Fibroblast of skin of back (primary cell): ENCODE data around the gene ACOT7.

Experiments
- DNase-seq: peaks from one replicate; pipeline ENCODE4 v3.0.0-alpha.2; 2013

Gene ACOT7

DNA sequence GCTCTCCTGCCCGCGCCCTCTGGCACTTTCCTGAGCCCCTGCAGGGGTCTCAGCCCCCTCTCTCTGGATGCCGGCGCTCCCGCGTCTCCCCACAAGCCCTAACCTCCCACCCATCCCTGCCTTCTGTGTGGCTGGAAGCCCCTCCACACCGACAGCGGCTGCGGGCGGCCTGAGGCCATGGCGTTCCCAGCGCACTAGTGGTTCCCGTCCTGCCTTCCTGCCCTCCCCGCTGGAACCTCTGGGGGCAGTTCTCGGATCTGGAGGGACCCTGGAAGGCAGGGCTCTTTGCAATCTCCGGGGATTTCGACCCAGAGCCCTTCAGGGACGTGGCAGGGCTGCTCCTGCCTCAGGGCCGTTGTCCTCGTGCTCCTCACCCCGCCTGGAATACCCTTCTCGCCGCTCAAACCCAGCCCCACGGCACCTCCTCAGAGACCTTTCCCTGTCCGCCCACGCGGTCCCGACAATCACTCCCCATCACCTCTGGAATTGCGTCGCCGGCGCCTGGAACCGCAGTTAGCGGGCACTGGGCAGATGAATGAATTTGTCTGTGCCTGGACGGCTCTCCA, 30.5 kb upstream of the ACOT7 start:
- no peak for DNase-seq

DNA sequence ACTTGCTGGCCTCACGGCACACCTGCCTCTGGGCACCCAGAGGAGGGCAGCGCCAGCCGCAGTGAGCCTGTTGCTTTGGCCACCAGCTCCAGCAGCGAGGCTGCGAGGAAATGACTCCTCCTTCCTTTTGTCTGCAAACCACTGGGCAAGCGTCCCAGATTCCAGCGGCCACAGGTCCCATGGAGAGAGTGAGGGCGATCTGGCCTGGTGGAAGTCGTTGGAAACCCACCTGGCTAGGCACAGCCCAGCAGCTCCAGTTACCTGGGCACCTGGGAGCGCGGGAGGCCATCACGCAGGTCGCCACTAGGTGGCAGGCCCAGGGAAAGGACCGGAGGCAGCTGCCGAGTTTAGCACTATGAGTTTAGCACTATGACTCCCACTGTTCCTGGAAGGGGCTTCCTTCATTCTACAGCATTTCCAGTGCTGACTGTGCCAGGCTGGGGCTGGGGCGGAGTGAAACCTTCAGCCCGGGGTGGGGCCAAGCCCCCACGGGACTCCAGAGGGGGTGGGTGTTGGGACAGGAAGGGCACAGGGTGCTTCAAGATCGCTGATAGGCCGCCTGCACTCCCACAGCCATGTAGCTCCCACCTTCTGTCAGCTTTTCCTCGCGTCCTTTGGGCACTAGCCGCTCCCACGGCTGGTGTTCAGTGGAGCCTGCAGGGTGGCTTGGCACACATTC, 29.9 kb upstream of the ACOT7 start:
- peak; percentile 41 for DNase-seq

DNA sequence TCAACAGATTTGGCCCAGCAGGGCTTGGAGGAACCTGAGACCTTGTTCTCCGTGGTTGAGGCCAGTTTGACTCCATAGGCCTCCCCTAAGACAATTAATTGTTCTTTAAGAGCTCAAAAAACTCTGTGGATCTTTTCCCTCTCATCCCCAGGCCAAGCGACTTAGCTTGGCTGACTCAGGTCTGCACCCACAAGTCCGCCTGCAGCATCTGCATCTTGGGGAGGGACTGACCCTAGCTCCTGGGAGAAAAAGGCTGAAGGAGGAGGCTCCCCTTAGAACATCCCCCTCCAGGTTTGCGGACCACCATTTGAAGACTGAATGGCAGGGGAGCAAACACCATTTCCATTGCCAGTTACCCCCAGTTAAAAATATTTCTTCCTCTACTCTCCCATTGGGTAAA, 27.7 kb upstream of the ACOT7 start:
- no peak for DNase-seq

DNA sequence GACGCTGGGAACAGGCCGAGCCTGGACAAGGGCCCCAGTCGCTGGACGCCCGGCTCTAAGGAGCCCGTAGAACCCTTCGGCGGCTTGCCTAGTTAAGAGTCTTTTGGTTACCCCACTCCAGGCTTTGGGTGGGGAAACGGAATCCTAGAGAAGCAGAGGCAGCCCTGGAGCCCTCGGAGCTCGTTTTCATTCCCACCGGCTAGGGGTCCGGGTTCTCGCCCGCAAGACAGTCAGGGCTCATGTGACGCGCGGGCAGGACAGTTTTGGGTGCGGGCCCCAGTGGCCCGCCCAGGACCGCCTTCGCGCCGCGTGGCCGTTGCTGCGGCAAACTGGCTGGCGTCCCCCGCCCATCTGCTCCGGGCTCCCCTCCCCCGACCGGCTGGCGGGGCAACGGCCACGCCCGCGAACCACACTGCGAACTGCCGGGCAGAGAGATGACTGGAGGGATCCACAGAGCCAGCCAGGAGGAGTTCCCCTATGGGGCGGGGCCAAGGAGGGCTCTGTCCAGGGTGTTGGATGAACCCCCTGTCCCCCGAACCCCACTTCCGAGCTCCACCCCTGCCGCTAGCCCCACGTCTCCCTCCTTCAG, 27.0 kb upstream of the ACOT7 start:
- no peak for DNase-seq

DNA sequence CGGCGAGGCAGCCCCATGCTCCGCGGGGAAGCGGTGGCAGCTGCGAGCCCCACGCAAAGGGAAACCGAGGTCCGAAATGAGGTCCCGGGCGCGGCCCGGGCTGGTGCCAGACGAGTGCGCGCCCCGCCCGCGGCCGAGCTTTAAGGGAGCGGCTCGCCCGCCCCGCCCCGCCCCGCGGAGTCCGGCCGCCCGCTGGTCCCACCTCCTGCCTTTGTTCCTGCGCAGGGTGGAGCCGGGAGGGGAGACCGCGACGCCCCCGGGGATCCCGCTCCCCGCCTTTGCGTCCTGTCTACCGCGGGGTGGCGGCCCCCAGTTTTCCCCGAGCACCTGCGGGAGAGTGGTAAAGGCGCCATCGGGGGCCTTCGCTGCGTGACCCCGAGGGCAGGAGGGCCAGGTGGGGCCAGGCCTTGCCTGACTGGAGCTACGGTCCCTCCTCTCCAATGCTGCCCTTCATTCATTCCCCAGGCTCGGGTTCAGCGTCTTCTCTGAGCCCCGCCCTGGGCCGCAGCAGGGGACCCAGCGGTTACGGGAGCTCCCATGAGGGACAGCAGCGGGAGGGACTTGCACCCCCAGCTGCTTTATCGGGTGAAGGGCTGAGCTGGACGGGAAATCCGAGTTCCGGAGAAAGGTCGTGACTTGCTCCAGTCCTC, 26.4 kb upstream of the ACOT7 start, which contains the start of gene HES2:
HES2 (minus strand) TSS at position 116 of the 650 bp plus-strand sequence; CDS start at position 17, 99 bp downstream.
- no peak for DNase-seq

DNA sequence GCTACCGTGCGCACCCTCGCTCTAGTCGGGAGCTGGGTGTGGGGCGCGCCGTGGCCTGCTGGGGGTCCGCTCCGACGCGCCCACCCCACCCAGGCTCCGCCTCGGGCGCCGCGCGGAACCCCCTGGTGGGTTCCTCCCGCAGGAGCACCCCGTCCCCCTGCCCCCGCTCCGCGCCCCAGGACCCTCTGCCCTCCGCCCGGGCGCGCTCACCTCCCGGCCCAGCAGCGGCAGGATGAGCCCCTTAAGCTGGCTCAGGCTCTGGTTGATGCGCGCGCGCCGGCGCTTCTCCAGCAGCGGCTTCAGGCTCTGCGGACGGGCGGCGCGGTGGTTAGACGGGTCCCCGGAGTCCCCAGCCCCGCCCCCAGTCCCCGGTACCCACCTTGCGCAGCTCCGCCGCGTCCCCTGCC, 25.8 kb upstream of the ACOT7 start:
- DNase-seq, result no peak

DNA sequence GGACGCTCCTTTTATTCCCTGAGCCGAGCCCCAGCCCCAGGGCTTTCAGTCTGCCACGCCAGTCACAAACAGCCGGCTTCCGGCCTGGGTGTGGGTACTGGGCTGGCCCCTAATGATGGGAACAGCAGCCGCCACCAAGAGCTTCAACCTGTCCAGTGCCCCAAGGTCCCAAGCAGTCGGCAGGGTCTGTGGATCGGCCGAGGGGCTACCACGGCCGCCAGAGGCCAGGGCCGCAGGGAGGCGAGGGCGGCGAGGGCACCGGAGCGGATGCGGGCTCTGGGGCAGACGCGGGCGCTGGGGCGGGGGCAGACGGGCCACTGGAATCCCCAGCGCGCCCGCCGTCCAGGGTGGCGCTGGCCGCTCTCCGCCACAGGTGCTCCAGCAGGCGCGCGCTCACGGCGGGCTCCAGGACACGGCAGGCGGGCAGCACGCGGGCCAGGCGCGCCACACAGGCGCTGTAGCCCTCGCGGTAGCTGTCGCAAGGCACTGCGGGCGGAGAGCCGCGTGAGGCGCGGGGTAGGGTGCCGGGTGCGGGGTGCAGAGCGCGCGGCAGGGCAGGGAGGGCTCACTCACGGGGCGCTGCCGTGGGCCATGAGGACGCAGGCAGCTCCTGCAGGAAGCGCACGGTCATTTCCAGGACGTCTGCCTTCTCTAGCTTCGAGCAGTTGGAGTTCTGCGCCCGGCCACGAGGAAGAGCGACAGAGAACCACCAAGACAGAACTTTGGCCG, 25.3 kb upstream of the ACOT7 start:
- DNase-seq, result no peak

DNA sequence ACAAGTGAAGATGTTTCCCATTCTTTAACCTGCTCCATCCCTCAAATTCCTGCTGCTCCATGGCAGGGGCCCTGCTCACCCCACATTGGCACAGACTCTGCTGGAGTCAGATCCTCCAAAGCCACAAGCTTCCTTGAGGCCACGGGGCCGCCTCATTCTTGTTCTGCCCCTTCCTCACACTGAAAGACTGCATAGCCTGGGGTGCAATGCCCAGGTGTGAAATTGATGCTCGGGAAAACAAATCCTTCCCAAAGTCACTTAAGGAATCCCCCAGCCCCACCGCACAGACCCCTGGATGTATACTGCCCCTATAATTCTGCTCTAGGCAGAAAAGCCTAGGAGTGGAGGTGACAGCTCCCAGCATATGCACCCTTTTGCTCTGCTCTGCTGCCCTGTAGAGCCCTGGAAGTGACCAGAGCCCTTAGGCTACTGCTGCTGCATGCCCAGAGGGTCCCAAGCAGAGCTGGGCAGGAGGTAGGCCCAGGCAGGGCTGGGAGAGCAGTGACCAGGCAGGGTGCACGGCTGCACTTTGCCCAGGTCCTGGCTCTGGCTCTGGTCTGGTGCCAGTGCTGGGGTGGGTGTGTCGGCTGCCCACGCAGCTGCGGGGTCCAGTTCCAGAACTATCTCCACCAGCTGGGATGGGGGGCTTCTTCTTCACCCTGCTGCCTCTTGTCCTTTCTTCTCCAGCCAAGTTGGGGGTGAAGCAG, 24.5 kb upstream of the ACOT7 start:
- DNase-seq, result no peak

DNA sequence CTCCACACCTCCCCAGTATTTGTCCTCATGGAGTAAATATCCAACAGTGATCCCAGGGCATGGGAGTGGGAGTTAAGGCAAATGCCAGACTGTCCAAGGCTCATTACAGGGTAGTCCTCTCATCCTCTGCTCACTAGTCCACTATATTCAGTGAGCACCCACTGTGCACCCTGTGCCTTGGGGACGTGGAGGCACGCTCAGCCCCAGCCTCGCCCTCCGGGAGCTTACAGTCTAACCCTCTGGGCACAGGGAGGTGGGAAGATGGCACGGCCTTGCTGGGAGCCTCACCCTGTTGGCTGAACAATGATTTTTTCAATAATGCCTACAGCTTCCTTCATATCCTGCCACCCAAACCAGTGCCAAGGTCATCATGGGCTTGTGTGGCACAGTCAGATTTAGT, 23.3 kb upstream of the ACOT7 start:
- DNase-seq, result no peak

DNA sequence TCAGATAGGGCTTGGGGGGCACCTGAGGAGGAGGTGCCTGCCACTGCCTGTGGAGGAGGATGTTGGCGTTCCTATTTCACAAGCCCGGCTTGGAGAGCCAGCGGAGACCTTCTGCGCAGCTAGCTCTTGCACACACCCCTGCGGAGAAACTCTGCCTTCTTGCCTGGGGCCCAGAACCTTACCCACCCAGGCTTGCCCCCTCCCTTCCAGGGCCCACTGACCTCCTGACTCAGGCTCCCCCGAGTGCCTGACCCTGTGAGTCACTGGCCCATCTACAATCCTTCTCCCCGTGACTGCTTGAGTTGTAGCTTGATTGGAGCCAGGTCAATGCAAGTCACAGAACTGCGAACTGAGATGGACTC, 22.7 kb upstream of the ACOT7 start:
- DNase-seq, result no peak

DNA sequence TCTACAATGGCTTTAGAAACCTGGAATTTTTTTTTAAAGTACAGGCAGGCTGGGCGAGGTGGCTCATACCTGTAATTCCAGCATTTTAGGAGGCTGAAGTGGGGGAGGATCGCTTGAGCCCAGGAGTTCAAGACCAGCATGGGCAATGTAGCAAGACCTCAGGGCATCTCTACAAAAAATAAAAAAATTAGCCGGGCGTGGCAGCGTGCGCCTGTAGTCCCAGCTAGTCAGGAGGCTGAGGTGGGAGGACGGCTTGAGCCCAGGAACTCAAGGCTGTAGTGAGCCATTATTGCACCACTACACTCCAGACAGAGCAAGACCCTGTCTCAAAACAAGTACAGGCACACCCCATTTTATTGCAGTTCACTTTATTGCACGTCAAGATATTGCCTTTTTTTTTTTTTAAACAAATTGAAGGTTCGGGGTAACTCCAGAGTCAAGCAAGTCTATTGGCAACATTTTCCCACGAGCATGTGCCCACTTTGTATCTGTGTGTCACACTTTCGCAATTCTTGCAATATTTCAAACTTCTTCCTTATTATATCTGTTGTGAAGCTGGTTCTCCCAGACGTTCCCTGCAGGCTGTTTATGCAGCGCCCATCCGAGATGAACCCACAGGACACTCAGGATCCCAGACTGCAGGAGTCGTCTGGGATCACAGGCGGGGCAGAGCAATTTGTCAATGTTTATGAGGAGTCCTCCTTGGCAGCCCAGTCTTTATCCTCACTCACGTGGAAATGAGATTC, 21.5 kb upstream of the ACOT7 start:
- DNase-seq, result no peak

DNA sequence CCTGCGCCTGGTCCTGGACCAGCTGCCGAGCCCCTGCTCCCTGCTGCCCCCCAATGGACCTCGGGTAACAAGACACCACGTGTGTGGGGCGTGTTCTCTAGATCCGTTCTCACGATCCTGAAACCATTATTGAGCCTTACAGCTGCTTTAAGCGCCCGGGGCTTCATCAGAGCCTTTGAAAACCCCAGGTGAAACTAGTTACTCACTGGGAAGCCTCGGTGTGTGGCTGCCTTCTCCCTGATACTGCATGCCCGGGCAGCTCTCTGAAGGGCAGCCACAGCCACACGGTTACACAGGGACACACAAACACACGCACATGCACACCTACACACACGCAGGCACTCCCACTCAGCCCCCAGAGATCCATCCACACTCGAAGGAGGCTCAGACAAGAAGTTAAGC, 20.9 kb upstream of the ACOT7 start:
- DNase-seq, result peak; percentile 49

DNA sequence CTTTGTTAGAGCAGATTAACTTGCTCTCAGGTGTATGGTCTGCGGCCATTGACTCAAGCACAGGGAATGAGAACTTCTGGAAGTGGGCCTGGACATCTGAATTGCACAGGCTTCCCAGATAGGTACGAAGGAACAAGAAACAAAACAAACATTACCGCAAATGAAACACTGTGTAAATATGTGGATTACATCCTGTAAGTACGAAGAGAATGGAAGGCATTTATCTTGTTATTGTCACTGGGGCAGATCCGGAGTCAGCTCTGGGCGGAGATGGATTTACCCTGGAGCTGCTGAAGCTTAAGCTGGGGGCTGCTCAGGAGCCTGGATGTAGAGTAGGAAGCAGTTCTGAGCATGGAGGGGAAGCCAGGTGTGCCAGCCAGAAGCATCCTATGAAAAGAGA, 19.3 kb upstream of the ACOT7 start:
- DNase-seq, result no peak

DNA sequence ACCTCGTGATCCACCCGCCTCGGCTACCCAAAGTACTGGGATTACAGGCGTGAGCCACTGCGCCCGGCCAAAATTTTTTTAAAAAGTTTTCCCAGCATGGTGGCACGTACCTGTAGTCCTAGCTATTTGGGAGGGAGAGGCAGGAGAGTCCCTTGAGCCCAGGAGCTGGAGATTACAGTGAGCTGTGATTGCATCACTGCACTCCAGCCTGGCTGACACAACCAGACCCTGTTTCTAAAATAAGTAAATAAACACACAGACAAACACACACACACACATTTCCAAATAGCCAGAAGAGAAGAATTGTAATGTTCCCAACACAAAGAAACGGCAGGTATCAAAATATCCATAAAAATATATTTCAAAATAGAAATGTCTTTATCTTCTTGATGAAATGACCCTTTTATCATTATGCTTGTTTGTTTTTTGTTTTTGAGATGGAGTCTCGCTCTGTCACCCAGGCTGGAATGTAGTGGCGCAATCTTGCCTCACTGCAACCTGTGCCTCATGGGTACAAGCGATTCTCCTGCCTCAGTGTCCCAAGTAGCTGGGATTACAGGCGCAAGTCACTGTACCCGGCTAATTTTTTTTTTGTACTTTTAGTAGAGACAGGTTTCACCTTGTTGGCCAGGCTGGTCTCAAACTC, 16.8 kb upstream of the ACOT7 start:
- DNase-seq, result no peak

DNA sequence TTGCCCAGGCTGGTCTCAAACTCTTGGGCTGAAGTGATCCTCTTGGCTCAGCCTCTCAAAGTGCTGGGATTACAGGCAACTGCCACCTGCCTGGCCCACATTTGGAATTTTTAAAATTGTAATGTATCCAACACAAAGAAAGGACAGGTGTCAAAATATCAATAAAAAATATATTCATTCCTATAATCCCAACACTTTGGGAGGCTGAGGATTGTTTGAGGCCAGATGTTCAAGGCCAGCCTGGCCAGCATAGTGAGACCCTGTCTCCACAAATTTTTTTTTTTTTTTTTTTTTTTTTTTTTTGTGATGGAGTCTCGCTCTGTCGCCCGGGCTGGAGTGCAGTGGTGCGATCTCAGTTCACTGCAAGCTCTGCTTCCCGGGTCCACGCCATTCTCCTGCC, 16.2 kb upstream of the ACOT7 start:
- DNase-seq, result no peak

DNA sequence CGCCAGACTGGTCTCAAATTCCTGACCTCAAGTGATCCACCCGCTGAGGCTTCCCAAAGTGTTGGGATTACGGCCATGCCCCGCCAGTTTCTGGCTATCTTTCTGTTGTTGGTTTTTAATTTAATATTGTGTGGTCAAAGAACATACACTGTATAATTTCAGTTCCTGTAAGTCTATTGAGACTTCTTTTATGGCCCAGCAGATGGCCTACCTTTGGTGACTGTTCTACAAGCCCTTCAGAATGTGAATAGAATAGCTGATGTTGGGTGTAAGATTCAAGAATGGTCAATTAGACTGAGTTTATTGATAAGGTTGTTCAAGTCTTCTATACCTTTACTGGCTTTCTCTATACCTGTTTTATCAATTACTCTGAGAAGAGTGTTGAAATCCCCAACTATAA, 15.5 kb upstream of the ACOT7 start:
- no peak for DNase-seq

DNA sequence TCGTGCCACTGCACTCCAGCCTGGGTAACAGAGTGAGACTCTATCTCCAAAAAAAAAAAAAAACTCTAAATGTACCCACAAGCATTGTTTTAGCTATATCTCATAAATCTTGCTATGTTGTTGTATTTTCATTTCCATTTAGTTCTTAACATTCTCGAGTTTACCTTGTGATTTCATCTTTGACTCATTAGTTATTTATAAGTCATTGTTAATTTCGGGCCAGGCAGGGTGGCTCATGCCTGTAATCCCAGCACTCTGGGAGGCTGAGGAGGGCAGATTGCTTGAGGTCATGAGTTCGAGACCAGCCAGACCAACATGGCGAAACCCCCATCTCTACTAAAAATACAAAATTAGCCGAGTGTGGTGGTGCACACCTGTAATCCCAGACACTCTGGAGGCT, 14.5 kb upstream of the ACOT7 start:
- DNase-seq, result no peak

DNA sequence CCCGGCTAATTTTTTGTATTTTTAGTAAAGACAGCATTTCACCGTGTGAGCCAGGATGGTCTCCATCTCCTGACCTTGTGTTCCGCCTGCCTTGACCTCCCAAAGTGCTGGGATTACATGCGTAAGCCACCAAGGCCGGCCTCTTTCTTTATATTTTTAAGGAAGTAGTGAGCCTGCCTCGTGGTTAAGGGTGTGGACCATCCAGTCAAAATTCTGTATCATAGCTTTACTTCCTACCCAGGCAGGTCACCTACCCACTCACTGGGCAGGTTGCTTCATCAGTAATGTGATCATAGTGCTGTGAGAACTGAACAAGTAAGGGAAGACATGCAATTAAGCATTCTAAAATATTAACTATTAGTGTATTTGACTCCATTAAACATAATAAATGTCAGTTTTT, 8.1 kb upstream of the ACOT7 start:
- no peak for DNase-seq

DNA sequence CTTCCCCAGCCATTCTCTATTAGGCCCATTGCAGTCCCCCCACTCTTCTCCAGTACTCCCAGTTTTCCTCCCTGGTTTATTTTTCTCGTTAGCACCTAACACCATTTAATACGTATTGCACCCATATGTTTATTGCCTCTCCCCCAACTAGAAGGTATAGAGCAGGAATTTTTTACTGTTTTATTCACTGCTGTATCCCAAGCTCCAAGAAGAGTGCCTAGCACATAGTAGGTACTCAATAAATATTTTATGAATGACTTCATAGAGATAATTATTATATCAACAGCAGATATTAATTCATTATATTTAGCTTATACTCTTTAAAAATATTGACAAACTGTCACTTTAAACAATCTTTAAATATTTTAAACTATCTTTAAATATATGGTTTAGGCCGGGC, 5.7 kb upstream of the ACOT7 start:
- no peak for DNase-seq

DNA sequence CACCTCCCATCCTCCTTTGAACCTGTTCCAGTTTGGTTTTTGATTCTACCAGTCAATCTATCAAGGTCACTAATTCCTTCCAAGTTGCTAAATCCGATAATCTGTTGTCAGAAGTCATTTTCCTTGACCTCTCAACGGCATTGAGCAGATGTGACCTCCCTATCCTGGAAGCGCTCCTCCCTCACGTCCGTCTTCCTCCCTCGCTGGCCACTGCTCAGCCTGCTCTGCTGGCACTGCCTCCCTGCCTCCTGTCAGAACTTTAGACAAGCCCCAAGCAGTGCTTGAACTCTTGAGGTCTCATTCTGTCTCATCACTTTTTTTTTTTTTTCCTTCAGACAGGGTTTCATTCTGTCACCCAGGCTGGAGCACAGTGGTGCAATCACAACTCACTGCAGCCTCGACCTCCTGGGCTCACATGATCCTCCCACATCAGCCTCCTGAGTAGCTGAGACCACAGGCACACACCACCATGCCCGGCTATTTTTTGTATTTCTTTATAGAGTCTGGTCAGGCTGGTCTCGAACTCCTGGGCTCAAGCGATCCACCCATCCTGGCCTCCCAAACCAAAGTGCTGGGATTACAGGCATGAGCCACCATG, 4.4 kb upstream of the ACOT7 start:
- DNase-seq, result no peak

DNA sequence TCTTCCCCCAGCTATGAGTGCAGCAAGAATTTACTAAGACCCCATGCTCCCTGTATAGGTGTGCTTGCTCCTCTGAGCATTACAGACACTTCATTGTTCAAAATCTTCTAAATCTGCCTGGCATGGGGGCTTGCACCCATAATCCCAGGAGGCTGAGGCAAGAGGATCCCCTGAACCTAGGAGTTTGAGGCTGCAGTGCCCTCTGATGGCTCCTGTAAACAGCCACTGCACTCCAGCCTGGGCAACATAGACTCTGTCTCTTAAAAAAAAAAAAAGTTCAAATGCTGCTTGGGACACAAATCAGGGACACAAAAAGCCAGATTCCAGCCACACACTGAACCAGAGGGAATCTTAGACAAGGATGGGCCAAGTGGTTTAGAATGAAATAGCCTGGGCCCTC, 3.4 kb upstream of the ACOT7 start:
- DNase-seq, result no peak
